NCI-H1417 treated with DMSO at 0.1 percent for 48 hours (cell line): Measurements from ENCODE around the gene DBN1.

ENCODE experiments used
- DNase-seq: peaks from one replicate; lab custom pipeline; 2025; lab: John Stamatoyannopoulos, UW

The DBN1 gene

GRCh38 chr5:177473443-177474001, at the start of gene DBN1:
DBN1 (minus strand) TSS chr5:177473634; CDS start chr5:177473521, 113 bp downstream.
- no peak for DNase-seq

DNA sequence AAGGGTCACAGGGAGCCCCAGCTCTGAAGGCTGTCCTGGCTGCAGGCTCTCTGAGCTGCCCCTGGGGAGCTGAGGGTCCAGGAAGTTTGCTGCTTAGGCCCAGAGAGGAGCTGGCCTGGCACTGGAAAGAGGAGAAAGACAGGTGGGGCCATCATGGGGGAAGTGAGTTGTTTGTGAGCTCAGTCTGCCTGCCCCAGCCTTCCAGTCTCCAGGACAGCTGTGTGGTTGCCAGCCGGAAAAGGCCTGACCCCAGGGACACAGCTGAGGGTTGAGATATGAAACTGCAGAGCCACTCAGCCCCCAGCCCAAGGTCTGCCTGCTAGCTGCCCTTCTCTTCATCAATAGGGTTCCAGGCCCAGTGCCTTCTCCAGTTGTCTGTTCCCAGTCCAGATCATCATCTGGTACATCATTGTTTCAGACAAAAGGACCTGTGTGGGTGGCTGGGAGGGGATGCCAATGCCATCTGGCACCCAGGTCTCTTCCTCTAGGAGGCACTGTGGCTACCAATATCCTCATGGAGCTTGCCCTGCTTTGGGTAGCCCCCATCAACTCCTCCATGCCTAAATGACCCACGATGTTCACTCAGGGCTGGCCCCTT, 47.6 kb upstream of the DBN1 start:
- no peak for DNase-seq

DNA sequence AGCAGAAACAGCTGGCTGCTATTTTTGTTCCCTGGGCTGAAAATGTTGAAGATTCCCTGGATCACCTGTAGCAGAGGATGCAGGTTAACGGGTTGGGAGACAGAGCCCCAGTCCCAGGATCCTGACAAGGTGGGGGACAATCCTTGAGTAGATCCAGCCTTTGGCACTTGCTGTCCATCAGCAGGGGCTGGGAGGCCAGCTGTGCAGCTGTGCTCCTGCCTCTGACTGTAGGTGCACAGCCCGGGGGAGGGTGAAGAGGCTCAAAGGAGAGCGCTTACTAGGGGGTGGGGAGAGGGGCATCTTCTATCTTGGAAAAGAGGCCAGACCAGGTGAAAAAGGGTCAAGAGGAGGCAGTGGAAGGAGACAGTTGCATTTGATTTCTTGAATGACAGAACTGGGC, 46.8 kb upstream of the DBN1 start:
- DNase-seq, result no peak

DNA sequence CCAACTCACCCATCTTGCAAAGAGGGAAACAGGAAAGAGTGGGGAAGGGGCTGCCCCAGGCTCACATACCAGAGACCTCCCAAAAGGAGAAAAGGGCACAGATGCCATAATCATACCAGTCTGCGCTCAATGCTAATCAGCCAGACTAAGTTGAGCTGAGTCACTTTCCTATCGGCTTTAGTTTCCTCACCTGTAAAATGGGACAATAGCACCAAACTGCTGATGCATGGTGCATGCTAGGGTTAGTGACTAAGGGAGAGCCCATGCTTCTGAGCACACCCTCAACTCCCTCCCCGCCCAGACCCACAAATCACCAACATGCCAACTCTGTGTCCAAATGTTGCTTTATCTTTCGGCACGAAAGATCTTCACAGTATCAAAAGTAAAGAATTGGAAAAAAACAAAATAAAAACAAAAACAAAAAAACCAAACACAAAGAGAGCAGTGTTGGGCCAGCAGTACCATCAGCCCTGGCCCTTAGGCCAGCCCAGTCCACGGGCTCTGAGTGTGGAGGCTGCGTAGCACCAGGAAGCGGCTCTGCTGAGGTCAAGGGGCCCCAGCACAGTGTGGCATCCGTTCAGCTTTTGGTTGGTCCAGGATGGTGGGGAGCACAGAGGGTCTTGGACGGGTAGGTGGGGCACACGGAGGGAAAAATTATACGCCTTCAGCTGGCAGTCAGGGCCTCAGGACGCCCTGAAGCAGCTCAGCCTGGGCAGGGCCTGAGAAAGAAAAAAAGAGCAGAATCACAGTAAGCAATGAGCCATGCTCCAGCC, 46.2 kb upstream of the DBN1 start:
- DNase-seq, result no peak

DNA sequence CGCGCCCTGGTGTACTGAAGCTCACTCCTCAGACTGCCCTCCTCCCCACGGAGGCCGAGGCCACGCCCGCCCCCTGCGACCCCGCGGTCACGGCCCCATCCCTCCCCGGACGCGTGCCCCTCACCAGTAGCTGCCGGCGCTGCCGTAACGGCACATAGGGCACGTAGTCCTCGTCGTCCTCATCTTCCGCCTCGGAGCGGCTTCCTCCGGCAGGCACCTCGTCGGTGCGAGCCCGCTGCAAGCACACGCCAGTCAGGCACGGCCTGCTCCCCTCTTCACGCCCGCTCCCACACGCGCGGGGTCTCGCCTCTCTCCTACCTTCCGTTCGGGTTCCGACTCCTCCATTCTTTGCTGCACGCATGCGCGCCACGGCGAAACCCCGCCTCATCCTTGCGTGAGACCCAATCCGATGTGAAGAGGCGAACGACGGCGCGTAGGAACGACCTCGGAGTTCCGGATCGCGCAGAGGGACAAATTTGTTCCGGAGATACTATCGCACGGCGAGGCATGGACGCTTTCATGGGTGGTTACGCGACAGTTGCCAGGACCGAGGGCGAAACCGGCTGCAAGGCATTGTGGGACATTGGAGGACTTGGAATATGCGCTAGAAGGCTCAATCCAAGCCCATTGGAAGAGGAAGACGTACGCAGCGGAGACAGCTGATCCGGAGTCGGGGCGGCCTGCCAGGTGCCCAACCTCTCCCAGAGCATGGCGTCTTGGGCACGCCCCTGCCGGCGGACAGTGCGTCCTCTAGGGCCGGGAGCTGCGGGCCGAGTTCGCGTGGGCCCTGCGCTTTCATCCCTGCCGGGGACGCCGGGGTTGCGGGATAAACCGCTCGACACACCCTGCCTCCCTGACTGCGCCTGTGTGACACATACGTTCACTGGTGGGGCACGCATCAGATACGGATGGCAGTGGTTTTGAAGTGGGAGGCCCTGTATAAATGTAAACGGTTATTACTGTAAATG, 43.5 kb upstream of the DBN1 start, which contains the start of gene DDX41:
TSS of gene DDX41 (minus strand) at position 361 of the 968 bp plus-strand sequence. CDS start at position 345, 16 bp downstream.
- peak; percentile 56 for DNase-seq

DNA sequence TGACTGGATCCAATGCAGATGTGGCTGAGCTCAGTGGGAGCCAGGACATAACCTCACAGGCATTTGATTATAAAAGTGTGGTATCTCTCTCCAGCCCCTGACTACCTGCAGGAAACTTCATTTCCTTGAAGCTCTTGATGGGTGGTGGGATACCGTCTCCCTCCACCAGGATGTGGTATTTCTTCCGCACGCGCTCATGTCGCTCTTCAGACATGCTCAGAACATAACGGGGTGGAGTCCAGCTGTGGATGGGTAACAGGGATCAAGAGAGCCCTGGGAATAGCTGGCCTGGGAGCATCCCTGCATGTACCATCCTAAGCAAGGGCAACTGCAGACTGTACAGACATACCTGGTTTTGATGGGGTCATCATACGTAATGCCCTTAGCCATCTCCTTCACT, 42.1 kb upstream of the DBN1 start:
- DNase-seq, result no peak

DNA sequence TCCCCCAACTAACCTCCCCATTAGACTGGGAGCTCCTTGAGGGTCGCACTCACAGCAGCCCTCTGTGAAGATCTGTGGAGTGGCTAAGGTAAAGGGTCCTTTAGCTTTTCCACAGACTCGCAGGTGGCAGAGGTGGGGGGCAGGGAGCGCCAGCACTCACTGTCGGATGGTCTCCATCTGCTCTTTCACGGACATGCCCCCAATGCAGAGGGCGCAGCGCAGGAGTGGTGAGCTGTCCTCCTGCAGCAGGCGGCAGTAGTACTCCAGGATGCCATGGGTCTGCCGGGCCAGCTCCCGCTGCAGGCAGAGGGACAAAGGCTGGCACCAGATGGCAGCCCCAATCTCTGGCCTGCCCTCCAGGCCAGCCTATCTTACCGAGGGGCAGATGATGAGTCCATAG, 41.1 kb upstream of the DBN1 start:
- no peak for DNase-seq

GRCh38 chr5:177513500-177513899, 40.1 kb upstream of the DBN1 start:
- DNase-seq, result no peak

- no peak for DNase-seq
Observed at GRCh38 chr5:177512736-177513380, 39.4 kb upstream of the DBN1 start.

DNA sequence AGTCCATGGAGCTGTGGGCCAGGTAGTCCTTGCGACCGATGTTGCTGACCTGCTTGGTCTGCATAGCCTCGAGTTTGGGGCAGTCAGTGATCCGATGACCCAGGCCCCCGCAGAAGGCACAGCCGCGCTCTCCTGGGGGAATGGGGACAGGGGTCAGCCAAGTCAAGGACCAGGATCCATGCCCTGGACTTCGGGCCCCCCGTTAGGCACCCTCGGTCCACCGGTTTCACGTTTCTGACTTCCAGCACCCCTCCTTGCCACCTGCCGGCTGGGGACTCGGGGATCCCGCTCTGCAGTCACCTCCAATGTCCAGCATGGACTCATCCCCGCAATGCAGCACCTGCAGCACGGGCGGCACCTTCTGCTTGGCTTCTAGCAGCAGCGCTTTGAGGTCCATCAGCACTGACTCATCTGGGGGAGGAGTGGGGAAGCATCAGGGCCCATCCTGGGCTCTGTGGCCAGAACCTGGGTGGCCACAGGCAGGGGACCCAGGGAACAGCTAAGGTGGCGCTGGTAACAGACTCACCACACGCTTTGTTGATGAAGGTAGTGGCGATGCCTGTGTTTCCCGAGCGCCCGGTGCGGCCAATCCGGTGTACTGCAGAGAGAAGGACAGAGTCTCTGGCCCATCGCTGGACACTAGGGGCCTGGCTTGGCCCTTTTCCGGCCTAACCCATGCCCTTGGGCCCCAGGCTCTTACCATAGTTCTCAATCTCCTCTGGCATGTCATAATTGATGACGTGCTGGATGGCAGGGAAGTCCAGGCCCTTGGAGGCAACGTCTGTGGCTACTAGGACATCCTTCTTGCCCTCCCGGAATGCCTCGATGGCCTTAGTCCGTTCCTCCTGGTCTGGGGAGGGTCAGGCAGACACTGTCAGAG, 38.6 kb upstream of the DBN1 start:
- no peak for DNase-seq

GRCh38 chr5:177511181-177511580, 37.7 kb upstream of the DBN1 start:
- no peak for DNase-seq

GRCh38 chr5:177510567-177511053, 37.2 kb upstream of the DBN1 start:
- no peak for DNase-seq

DNA sequence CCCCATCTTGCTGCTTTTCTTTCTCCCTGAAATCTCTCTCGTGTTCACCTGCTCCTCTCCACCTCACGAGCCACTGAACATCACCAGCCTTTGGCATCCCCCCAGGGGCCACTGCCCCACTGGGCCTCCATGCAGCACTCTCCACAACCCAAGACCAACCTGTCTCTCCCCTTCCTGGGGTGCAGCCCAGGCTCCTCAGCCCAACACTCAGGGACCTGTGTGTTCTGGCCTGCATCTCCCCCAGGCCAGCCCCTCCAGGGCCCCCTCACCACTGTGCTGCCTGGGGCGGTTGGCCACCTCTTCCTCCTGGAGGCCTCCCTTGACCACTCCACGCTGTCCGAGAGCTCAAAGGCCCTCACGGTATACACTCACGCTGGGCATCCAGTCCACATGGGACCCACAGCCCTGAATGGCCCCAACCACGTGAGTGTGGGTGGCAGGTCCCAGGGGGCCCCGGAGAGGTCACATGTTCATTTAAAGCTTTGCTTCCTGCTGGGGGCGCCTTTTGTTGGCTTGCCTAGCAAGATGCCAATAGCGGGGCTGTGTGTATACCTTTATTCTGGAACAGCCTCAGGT, 36.6 kb upstream of the DBN1 start:
- no peak for DNase-seq

- no peak for DNase-seq
Observed at GRCh38 chr5:177509381-177509951, 36.0 kb upstream of the DBN1 start, which contains the start of gene DOK3. DOK3 (minus strand) TSS chr5:177509826; CDS start chr5:177509540, 286 bp downstream.

- no peak for DNase-seq
Observed at GRCh38 chr5:177508837-177509236, 35.4 kb upstream of the DBN1 start.

- DNase-seq, result no peak
Observed at GRCh38 chr5:177508221-177508611, 34.8 kb upstream of the DBN1 start.

GRCh38 chr5:177507596-177508220, 34.3 kb upstream of the DBN1 start:
- no peak for DNase-seq

DNA sequence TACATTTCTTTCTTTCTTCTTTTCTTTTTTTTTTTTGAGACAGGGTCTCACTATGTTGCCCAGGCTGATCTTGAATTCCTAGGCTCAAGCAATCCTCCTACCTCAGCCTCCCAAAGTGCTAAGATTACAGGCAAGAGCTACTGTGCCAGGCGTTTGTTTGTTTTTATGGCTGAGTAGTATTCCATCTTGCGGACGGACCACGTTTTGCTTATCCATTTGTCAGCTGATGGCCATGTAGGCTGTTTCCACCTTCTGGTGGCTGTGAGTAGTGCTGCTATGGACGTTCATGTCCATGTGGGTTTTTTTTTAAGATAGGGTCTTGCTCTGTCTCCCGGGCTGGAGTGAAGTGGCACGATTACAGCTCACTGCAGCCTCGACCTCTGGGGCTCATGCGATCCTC, 33.7 kb upstream of the DBN1 start:
- no peak for DNase-seq

DNA sequence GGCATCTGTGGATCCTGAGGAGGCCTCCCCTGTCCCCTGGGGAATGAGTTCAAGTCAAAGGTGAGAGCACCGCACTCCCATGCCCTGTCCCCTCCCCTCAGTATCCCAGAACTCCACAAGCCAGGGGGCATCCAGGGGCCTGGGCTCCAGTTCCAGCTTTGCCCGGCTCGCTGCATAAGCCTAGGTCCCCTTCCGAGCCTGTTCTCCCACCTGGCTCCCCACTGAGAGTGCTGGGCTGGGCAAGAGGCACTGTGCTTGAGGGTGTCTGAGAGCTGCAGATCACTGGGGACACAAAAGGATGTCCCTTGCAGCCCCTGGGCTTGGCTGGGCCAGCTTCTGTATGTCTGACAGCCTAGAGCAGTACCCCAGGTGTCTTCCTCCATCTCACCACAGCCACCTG, 31.6 kb upstream of the DBN1 start:
- no peak for DNase-seq
